NCI-H1436 (cell line): ENCODE data around the gene PSD.
"Not testable (repeated sequence)": the region's sequence is repeated elsewhere in the genome, so short reads cannot be mapped to it uniquely, and the experiment has no call there.

Experiments used
- DNase-seq: peaks from one replicate; lab custom pipeline; 2025; lab: John Stamatoyannopoulos, UW

PSD gene

GRCh38 chr10:102418622-102419268 lies at the start of gene PSD:
PSD (minus strand) TSS chr10:102418785; CDS start chr10:102417038, 1,747 bp downstream.
- peak; percentile 87 for DNase-seq

GRCh38 chr10:102467971-102468438 lies 49.4 kb upstream of the PSD start:
- no peak for DNase-seq

DNA sequence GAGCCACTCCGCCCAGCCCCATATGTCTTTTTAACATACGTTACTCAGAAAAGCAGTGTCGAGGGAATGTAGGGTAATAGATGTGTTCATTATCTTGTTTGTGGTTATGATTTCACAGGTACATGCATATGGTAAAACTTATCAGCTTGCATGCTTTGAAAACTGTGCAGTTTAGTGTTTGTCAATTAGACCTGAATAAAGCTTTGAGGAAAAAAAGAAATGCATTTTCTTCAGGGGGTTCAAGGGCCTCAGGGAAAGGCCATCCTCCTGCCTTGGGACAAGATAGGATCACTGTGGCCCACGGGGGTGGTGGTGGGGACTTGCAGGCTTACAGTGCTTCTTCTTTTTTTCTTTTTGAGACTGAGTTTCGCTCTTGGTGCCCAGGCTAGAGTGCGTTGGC lies 48.7 kb upstream of the PSD start:
- no peak for DNase-seq

GRCh38 chr10:102465466-102465865 lies 46.9 kb upstream of the PSD start:
- no peak for DNase-seq

- DNase-seq = no peak
These were observed 45.4 kb upstream of the PSD start for GRCh38 chr10:102463983-102464382.

DNA sequence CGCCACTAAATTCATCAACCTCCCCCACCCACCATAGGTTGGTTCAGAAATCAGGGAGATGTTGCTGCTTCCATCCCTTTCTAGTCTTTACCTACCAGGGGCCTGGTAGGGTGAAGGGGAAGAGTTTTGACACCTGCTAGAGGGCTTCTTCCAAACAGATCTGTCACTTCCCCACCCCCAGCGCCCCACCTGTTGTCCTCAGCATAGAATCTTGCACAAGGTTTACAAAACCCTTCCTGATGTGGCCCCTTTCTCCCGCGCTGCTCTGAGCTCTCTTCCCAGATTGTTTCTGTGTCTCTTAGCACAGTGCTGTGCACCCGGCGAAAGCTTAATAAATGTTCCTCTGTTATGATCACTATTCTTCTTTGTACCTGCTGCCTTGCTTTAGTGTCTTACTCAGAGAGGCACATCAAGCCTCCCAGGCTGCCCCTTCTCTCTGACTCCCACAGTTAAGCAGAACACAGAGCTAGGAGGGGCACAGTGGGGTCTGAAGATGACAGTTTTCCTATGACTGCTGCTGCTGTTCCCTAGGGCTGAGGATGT lies 44.0 kb upstream of the PSD start:
- DNase-seq = no peak

GRCh38 chr10:102461187-102462054 lies 42.8 kb upstream of the PSD start:
- DNase-seq = peak; percentile 94

DNA sequence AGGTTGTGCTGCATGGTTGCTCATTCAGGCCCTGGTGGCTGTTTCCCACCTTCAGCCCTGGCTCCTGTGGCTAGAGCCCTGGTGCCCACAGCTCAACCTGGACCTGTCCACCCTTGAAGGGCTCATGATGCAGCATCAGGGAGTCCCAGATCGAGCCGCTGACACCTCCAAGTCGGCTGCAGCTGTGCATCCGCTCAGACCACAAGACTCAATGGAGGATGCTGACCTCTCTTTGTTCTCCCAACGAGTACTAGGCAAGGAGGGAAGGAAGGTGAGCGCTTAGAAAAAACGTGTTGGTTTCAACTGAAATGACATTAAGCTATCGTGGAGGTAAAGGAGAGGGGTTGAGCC lies 42.2 kb upstream of the PSD start:
- no peak for DNase-seq

GRCh38 chr10:102458656-102459055 lies 40.1 kb upstream of the PSD start:
- DNase-seq = no peak

GRCh38 chr10:102457591-102458150 lies 39.1 kb upstream of the PSD start:
- DNase-seq = no peak

DNA sequence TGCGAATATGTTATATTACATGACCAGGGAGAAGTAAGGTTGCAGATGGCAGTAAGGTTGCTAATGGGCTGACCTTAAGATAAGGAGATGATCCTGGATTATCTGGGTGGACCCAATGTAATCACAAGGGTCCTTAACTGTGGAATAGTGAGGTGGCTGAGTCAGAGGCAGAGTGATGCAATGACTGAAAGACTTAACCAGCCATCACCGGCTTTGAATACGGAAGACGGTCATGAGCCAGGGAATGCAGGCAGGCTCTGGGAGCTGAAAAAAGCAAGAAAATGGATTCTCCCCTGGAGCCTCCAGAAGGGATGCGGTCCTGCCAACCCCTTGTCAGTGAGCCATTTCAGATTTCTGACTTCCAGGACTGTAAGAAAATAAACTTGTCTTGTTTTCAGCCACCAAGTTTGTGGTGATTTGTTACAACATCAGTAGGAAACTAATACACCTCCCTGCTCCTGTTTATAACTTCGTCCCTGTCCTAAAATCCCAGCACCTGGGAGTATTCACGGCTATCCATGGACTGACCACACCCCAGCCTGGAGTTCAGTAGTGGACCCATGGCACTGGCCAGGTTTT lies 37.4 kb upstream of the PSD start:
- DNase-seq = no peak

GRCh38 chr10:102454662-102455487 lies 36.3 kb upstream of the PSD start:
- not testable (repeated sequence) for DNase-seq

- DNase-seq = no peak
These were observed 34.9 kb upstream of the PSD start for GRCh38 chr10:102453502-102453901.

- DNase-seq = no peak
These were observed 34.2 kb upstream of the PSD start for GRCh38 chr10:102452672-102453340.

DNA sequence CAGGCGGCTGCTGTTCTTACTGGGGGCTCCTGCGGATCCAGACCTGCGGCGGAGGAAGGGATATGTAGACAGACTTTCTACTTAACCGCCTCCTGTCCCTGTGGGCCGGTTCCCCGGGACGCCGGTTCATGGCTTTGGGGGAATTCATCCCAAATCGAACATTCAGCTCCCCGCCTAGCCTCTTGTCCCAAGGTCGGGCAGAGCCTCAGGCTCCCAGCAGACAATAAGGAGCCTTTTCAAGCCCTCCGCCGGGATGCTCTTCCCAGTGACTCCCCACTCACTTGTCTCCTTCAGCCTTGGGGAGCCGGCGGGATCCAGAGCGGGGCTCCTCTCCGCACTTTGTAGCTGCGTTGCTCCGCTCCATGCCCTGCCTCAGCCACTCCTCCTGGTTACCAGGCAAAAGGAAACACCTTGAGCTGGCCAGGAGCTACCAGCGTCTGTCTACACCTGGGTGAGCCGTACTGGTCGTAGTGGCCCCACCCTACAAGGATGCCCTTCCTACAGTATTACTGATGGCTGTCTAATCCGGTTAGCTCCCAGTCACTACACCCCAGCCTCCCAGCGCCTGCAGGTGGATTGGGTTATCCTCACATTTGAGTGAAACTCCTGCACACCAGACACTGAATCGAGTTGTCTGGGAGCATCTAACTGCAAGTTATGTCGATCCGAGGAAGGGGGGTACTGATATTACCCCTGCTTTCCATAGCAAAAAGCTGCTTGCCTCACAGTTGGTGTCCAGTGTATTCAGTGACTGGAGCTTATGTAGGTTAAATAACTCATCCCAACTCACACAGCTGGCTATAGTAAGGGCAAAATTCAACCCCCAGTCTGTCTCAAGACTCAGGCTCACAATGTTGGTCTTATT lies 32.8 kb upstream of the PSD start, which contains the start of gene C10orf95:
Gene C10orf95 (minus strand): TSS at position 439 of the 865 bp plus-strand sequence. CDS start 450 bp downstream, outside the sequence.
- no peak for DNase-seq

DNA sequence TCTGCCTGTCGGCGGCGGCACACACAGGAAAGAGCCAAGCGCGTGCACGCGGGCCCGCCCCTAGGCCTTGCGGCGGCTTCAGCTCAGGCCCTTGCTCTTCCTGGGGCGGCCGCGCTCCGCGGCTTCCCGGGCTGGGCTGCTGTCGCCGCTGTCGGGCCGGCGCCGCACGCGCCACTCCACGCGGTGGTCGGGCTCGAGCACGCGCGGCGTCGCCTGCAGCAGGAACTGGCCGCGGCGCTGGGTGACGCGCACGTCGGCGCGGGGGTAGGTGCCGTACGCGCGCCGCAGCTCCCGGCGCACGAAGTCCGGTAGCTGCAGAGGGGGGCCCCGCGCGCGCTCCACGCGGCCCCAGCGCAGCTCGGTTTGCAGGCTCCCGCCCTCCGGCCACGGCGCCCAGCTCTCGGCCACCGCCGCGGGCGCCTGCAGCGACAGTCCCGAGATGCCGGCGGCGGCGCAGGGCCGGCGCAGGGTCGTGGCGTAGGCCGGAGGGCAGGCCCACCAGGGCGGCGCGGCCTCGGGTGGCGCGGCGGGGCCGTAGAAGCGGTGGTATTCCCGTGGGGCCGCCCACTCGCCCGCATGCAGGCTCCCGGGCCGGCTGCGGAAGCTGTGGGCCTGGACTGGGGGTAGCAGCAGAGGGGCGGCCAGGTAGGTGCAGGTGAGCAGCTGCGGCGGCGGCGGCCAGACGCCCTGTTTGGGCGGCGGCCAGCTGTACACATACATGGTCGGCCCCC lies 32.0 kb upstream of the PSD start:
- peak; percentile 73 for DNase-seq

DNA sequence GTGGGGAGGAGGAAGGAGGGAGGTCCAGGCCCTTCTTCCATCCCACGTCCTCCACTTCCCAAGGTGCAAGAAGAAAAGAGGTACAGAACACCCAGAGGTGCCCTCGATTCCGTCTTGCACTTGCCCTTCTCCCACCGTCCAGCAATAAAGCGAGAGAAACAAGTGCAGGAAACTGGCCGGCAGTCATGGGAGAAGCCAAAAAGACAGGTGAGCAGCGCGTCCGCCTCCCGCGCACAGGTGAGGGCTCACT lies 31.5 kb upstream of the PSD start:
- DNase-seq = no peak

GRCh38 chr10:102449321-102450123 lies 30.9 kb upstream of the PSD start:
- DNase-seq = peak; percentile 76

DNA sequence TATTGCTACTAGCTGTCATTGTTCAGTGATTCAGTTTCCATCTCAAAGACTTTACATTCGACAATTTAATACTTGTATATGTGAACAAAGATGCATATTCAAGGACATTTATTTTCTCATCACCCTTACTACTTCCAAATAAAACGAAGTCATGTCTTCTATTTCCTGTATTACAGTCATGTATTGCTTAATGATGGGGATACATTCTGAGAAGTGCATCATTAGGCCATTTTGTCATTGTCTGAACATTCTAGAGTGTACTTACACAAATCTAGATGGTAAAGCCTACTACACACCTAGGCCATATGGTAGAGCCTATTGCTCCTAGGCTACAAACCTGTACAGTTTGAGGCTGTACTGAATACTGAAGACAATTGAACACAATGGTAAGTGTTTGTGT lies 26.3 kb upstream of the PSD start:
- no peak for DNase-seq
